ENCODE data around the gene LCN9. TPM values are rescaled to one million over a fixed set of nuclear protein-coding genes. Genes with fewer than 3 reads are reported as not detected.
A peak's percentile ranks its signal among the peaks of the same experiment; 100 is the strongest.

The LCN9 gene
- total RNA-seq, 1 experiment from 2014 or later: 2.6 TPM

DNA sequence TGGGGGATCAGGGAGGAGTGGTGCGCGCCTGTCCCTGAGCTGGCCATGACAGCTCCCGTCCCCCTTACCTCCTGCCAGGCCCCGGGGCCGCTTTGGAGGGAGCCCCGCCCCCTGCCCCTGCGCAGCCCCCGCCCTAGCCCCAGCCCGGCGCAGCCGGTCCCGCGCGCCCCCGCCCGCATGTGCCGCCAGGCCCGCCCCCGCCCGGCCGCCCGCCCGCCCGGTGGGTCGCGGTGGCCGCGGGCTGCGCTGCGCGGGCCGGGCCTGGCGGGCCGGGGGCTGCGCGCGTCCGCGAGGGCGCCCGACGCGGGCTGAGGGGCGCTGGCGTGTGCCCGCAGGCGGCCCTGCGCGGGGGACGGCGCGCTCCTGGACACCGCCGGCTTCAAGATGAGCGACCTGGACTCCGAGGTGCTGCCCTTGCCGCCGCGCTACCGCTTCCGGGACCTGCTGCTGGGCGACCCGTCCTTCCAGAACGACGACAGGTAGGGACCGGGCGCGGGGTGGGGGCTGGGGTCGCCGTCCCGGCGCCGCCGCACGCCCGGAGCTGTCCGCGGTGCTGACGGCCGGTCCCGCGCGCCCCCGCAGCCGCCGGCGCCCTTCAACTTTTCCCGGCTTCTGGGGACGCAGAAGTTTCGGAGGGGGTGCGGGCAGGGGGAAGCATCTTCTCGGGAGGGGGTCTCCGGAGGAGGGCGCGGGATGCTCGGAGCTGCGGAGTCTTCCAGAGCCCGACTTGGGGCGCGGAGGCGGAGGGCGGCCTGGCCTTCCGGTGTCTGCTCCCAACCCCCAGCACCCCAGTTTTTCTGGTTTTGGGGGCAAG, 51.3 kb downstream of the LCN9 start (continued):
- TF ChIP-seq, protein P1, sequence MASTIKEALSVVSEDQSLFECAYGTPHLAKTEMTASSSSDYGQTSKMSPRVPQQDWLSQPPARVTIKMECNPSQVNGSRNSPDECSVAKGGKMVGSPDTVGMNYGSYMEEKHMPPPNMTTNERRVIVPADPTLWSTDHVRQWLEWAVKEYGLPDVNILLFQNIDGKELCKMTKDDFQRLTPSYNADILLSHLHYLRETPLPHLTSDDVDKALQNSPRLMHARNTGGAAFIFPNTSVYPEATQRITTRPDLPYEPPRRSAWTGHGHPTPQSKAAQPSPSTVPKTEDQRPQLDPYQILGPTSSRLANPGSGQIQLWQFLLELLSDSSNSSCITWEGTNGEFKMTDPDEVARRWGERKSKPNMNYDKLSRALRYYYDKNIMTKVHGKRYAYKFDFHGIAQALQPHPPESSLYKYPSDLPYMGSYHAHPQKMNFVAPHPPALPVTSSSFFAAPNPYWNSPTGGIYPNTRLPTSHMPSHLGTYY (CRISPR knock-in tag; IDR thresholded peaks at IDR 0.05): no peak
- TF ChIP-seq RORB (CRISPR knock-in tag; IDR thresholded peaks at IDR 0.05) (no peak), CBFB (CRISPR knock-in tag; IDR thresholded peaks at IDR 0.05; ENCODE audit: low read depth) (no peak), ZNF671 (CRISPR knock-in tag; IDR thresholded peaks at IDR 0.05) (no peak), ZNF138 (CRISPR knock-in tag; conservative IDR thresholded peaks at IDR 0.05) (no peak), IRF2 (CRISPR knock-in tag; IDR thresholded peaks at IDR 0.05; ENCODE audit: borderline replicate concordance, low read depth) (no peak), ATF1 (CRISPR knock-in tag; IDR thresholded peaks at IDR 0.05) (no peak), SP1 (CRISPR knock-in tag; conservative IDR thresholded peaks at IDR 0.05) (peak; percentile 46; the same call in 1 of the 2 replicates), PRRX2 (CRISPR knock-in tag; IDR thresholded peaks at IDR 0.05) (no peak), ZNF416 (CRISPR knock-in tag; IDR thresholded peaks at IDR 0.05) (no peak), KAT7 (CRISPR knock-in tag; IDR thresholded peaks at IDR 0.05; ENCODE audit: borderline replicate concordance) (peak; percentile 83; the same call in 1 of the 2 replicates), TP53 (CRISPR knock-in tag; IDR thresholded peaks at IDR 0.05) (peak; percentile 85), CREM (CRISPR knock-in tag; IDR thresholded peaks at IDR 0.05) (peak; percentile 48; the same call in 1 of the 2 replicates), NFE2L1 (CRISPR knock-in tag; IDR thresholded peaks at IDR 0.05) (no peak), AFF4 (CRISPR knock-in tag; IDR thresholded peaks at IDR 0.05; ENCODE audit: borderline replicate concordance) (no peak), GRHL2 (CRISPR knock-in tag; IDR thresholded peaks at IDR 0.05; ENCODE audit: insufficient replicate concordance, severe bottlenecking) (no peak), GTF2I (CRISPR knock-in tag; conservative IDR thresholded peaks at IDR 0.05) (no peak), USF1 (CRISPR knock-in tag; IDR thresholded peaks at IDR 0.05) (no peak), TEAD4 (CRISPR knock-in tag; IDR thresholded peaks at IDR 0.05) (no peak), OVOL2 (CRISPR knock-in tag; IDR thresholded peaks at IDR 0.05; ENCODE audit: borderline replicate concordance) (no peak), PRDM15 (CRISPR knock-in tag; IDR thresholded peaks at IDR 0.05) (no peak)
- TF ChIP-seq, protein P2, sequence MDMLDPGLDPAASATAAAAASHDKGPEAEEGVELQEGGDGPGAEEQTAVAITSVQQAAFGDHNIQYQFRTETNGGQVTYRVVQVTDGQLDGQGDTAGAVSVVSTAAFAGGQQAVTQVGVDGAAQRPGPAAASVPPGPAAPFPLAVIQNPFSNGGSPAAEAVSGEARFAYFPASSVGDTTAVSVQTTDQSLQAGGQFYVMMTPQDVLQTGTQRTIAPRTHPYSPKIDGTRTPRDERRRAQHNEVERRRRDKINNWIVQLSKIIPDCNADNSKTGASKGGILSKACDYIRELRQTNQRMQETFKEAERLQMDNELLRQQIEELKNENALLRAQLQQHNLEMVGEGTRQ (CRISPR knock-in tag; IDR thresholded peaks at IDR 0.05): no peak
- TF ChIP-seq, protein P3, sequence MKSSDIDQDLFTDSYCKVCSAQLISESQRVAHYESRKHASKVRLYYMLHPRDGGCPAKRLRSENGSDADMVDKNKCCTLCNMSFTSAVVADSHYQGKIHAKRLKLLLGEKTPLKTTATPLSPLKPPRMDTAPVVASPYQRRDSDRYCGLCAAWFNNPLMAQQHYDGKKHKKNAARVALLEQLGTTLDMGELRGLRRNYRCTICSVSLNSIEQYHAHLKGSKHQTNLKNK (CRISPR knock-in tag; IDR thresholded peaks at IDR 0.05): no peak
- TF ChIP-seq, protein P4, sequence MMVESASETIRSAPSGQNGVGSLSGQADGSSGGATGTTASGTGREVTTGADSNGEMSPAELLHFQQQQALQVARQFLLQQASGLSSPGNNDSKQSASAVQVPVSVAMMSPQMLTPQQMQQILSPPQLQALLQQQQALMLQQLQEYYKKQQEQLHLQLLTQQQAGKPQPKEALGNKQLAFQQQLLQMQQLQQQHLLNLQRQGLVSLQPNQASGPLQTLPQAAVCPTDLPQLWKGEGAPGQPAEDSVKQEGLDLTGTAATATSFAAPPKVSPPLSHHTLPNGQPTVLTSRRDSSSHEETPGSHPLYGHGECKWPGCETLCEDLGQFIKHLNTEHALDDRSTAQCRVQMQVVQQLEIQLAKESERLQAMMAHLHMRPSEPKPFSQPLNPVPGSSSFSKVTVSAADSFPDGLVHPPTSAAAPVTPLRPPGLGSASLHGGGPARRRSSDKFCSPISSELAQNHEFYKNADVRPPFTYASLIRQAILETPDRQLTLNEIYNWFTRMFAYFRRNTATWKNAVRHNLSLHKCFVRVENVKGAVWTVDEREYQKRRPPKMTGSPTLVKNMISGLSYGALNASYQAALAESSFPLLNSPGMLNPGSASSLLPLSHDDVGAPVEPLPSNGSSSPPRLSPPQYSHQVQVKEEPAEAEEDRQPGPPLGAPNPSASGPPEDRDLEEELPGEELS (CRISPR knock-in tag; IDR thresholded peaks at IDR 0.05): peak; percentile 88
- TF ChIP-seq, protein P5, sequence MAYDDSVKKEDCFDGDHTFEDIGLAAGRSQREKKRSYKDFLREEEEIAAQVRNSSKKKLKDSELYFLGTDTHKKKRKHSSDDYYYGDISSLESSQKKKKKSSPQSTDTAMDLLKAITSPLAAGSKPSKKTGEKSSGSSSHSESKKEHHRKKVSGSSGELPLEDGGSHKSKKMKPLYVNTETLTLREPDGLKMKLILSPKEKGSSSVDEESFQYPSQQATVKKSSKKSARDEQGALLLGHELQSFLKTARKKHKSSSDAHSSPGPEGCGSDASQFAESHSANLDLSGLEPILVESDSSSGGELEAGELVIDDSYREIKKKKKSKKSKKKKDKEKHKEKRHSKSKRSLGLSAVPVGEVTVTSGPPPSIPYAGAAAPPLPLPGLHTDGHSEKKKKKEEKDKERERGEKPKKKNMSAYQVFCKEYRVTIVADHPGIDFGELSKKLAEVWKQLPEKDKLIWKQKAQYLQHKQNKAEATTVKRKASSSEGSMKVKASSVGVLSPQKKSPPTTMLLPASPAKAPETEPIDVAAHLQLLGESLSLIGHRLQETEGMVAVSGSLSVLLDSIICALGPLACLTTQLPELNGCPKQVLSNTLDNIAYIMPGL (CRISPR knock-in tag; IDR thresholded peaks at IDR 0.05): no peak

Measured in WTC11 (cell line).